NCI-H524 treated with DMSO at 0.1 percent for 48 hours (cell line): ENCODE measurements around the gene SLC24A3.

Source experiments
- DNase-seq: peaks from one replicate; lab custom pipeline; 2025; lab: John Stamatoyannopoulos, UW

SLC24A3 gene

GRCh38 chr20:19241440-19241839, 29.0 kb downstream of the SLC24A3 start:
- DNase-seq: no peak

DNA sequence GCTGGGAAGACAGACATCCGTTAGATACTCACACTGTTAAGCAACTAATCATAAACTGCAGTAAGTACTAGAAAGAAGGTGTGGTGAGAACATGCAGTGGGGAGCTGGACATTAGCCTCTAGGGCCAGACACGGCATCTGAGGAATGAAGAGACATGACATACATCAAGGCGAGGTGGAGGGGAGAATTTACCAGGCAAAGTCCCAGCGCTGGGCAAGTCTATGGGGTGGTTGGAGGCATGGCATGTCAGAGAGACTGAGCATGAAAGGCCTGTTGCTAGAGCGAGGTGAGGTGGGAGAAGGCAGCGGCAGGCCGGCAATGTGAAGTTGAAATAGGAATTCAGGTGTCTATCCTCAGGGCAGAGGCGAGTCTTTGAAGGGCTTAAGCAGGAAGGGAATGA, 31.8 kb downstream of the SLC24A3 start:
- no peak for DNase-seq

GRCh38 chr20:19249106-19249879, 36.9 kb downstream of the SLC24A3 start:
- no peak for DNase-seq

GRCh38 chr20:19250346-19250745, 37.9 kb downstream of the SLC24A3 start:
- DNase-seq: no peak

DNA sequence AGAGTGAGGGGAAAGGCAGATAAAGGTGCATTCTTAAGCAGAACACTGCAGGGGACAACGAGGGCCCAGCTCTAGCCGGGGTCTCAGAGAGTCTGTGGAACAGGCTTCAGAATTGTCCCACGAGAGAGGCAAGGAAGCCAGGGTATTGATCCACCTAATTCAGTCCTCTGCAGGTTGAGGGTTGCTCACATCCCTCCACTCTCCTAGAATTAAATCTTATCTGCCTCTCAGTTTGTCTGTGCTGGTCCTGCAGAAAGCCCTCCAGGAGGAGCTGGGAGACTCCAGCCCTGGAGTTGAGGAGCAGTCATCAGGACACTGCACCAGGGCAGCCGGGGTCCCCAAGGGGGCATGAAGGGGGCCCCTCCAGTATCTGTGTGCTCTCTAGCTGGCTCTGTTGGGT, 39.1 kb downstream of the SLC24A3 start:
- DNase-seq: no peak

DNA sequence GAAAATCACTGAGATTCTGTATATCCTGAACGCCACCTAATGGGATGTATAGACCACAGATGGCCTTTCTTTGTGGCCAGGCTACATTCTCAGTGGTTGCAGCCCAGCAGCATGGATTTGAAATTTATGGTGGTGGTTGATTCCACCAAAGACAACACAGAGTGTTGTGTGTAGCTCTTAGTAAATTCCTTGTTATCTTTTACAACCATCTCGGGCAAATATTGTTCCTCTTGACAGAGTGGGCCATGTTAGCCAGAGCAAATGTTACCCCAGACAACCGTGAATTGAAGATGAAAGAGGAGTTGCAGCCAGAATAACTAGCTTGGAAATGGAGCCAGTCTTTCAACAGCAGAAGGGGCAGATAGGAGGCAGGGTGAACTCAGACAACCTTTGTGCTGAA, 39.5 kb downstream of the SLC24A3 start:
- no peak for DNase-seq

- DNase-seq: no peak
Measured at GRCh38 chr20:19252451-19253120, 40.1 kb downstream of the SLC24A3 start.

DNA sequence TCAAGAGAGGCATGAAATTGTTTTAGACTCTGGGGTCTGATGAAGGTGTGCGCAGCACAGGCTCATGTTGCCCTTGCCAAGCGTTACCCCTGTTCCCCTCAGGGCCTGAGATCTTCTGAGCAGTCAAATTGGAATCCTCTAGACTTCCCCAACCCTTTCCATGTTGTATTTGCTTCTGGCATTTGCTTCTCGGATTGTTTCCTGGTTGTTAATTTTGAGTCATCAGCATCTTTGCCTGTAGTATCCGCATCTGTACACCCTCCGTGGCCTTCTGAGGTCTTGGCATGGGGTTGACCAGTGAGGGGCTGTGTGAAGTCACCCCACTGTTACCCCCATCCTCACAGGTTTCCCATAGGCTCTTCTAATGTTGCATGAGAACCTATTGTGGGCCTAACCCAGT, 40.9 kb downstream of the SLC24A3 start:
- DNase-seq: no peak

GRCh38 chr20:19253916-19254820, 41.7 kb downstream of the SLC24A3 start:
- DNase-seq: no peak

DNA sequence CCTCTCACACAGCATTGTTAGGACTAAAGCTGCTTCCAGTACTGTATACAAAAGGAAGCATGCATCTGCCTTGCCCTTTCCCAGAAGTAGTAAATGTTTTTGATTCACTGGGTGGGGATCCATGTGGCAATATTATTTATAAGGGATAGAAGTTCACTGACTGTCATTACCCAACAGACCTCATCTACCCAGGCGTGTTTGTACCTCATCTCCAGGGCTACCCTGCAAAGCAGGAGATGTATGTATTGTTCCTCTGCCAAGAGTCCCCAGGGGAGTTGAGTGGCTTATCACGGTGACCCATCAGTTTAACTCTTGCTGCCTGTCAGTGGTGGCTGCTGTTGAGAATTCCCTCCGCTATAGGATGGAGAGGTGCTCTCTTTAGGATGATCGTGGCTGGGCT, 42.5 kb downstream of the SLC24A3 start:
- no peak for DNase-seq

DNA sequence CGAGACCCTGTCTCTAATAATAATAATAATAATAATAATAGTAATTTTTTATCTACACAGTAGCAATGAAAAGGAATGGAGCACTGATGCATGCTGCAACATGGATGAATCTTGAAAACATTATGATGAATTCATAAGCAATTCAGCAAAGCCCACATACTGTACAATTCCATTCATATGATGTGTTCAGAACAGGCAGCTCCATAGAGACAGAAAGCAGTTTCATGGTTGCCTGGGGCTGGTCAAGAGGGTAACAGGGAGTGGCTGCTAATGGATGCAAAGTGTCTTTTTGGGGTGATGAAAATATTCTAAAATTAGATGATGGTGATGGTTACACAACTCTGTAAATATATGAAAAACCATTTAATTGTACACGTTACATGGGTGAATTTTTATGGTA, 43.6 kb downstream of the SLC24A3 start:
- no peak for DNase-seq

GRCh38 chr20:19256906-19257595, 44.6 kb downstream of the SLC24A3 start:
- DNase-seq: no peak

DNA sequence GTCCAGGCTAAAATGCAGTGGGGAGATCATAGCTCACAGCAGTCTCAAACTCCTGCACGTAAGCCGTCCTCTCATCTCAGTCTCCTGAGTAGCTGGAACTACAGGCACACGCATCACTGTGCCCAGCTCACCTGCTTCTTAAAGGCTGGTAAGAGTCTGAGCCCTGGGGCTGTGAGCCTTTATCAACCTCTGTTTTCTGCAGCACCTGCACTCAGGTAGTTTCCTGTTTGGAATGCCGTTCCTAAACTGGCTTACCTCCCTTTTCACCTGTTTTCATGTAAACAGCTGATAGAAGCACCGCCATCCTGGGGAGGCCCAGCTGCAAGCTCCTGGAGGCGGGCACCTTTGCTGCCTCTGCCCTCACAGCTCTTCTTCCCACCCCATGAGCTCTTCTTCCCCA, 45.4 kb downstream of the SLC24A3 start:
- DNase-seq: no peak

DNA sequence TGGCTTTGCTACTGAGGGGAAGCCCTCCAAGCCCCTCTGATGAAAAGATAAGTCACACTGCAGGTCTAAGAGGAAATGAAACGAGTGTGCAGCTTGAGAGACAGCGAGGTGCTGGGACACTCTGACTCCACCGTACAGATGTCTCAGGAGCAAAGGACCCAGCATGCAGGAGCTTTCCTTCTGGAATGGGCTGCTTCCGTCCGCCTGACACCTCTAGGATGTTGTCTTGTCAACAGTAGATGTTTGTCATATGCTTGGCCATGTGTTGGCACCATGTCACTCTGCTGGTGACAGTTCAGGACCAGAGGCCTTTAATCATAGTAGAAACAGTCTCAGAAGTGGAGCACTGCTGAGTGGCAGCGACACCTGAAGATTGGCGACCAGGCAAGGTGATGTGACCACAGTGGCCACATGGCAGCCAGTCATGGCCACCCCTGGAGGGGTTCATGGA, 46.7 kb downstream of the SLC24A3 start:
- no peak for DNase-seq

DNA sequence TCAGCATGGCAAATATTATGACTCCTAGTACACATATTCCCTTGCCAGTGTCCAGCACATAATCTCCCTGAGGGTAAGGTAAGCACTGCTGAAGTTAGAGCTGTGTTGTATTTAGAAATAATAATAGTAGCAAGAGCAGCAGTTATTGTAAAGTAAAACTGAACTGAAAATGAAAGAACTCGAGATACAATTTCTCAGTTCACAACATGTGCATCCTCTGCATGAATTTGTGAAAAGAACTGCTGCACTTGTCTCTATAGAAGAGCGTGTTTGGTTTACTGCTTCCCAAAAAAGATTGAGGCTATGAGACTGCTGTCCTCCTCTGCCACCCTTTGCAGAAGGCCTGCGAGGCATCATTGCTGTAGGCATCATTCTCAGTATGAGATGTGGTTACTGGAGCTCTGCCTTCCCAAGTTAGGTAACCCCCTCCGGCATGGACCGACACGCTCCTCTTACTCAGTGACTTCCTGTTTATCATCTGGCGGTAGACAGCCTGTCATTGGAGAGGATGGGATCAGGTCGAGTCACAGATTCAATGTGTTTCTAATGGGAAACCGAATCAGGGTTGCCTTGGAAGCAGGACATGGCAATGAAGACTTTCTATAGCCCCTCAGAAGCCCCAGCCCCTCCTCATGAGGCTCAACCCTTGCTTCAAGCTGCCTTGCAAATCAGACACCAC, 48.1 kb downstream of the SLC24A3 start:
- no peak for DNase-seq

GRCh38 chr20:19264191-19264590, 51.7 kb downstream of the SLC24A3 start:
- no peak for DNase-seq

DNA sequence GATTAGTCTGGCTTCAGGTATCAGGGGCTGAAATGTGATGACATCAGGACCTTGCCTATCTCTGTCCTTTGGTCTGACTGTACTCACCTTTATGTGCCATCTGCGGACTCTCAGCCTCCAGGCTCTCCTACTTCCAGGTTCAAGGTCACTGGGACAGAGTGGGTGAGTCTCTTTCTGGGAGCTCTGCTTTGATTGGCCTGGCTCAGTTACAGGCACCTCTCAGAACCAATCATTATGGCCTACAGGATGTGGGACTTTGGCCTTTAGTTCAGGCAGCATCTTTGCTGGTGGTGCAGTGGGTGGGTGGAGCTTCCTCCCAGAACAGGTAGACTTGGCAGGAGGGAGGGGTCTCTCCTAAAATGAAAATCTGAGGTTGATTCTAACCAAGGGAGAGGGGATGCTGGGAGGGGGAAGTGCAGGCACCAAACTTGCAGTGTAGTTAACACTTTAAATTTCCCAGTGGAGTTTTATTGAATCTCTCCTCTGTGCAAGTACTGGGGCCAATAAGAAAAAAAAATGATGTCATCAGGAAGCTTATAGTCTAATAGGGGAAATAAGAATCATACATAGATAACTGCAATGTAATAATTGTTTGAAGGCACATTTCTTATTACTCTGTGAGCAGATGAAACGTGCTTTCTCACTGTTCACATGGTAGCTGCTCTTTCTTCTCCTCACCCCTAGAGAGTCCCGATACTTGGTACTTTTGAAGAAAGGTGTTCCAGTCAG, 53.4 kb downstream of the SLC24A3 start:
- DNase-seq: no peak

DNA sequence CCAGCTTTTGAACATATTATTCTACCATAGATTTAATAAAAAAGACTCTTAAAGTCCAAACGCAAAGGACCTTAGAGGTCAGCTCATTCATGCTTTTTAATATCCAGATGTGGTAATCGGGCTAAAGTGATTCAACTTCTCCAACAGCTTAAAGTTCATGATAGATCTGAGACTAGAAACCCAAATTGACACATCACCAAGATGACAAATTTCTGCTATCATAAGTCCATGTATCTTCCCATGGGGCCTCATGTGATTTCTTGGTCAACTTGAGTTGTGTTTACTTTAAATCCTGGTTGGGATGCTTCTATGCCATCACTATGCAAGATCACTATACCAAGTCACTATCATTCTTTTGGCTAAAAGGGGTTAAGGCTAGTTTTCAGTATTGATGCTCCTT, 56.0 kb downstream of the SLC24A3 start:
- no peak for DNase-seq

DNA sequence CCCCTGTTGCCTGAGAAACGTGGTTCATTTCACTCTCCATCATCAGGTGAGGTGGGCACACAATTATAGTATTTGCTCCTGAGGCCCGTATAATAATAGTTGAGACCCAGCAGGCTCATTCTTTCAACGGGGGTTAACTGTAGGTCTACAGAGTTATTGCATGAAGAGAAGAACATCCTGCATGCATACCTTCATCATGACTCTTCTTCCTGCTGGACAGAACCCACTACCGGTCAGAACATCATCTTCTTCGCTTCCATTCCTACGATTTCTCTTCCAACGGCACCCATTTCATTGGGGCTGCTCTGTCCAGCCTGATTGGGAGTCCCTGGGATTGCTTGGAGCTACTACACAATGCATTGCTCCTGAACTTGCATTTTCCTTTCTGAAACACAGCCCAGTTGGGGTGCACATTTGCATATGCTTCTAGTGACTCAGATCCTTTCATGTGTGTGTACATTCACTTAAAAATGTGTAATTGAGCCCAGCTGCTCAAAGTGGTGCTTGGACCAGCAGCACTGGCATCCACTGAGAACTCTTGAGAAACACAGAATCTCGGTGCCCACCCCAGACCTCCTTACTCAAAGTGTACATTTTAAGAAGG, 57.4 kb downstream of the SLC24A3 start:
- DNase-seq: no peak
